Iris pigment epithelial cell (primary cell): Measurements from ENCODE around the gene DNAAF1.
A peak's percentile ranks its signal among the peaks of the same experiment; 100 is the strongest.

Experiments used
- DNase-seq: peaks from one replicate; pipeline ENCODE4 v3.0.0-alpha.2; 2011; ENCODE audit warnings: low read depth

The DNAAF1 gene

DNA sequence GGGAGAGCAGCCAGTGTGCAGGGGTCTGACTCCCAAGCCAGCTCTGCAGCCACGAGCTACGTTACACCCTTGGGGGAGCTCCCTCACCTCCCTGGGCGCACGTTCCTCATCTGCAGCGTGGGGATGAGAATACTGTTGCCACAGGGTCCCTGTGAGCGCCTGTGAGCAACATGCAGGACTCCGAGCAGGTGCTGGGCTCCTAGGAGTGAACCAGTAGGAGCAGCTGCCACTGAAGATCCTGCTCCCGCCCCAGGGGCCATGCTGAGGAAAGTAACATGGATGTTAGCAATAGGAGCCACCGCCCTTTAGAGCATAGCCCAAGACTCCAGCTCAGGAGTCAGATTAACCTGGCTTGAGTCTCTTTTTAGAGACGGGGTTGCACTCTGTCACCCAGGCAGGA is 15.9 kb downstream of the DNAAF1 start:
- DNase-seq: no peak

GRCh38 chr16:84161801-84162200 is 16.7 kb downstream of the DNAAF1 start:
- DNase-seq: no peak

DNA sequence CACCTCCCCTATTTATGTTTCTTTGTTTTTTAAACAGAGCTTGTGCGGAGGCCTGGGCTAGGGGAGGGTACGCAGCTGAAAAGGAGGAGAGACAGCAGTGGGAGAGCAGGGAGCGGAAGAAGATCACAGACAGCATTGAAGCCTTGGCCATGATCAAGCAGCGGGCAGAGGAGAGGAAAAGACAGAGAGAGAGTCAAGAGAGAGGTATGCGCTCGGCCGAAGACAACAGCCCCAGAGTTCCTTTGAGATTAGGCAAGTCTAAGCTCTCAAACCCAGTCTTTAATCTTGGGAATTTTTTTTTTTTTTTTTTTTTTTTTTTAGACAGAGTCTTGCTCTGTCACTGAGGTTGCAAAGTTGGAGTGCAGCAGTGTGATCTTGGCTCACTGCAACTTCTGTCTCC is 20.6 kb downstream of the DNAAF1 start:
- DNase-seq: no peak

GRCh38 chr16:84166796-84167695 is 21.9 kb downstream of the DNAAF1 start:
- DNase-seq: no peak

GRCh38 chr16:84169765-84170310 is 24.7 kb downstream of the DNAAF1 start:
- no peak for DNase-seq

- no peak for DNase-seq
Observed at GRCh38 chr16:84174396-84174795, 29.3 kb downstream of the DNAAF1 start.

DNA sequence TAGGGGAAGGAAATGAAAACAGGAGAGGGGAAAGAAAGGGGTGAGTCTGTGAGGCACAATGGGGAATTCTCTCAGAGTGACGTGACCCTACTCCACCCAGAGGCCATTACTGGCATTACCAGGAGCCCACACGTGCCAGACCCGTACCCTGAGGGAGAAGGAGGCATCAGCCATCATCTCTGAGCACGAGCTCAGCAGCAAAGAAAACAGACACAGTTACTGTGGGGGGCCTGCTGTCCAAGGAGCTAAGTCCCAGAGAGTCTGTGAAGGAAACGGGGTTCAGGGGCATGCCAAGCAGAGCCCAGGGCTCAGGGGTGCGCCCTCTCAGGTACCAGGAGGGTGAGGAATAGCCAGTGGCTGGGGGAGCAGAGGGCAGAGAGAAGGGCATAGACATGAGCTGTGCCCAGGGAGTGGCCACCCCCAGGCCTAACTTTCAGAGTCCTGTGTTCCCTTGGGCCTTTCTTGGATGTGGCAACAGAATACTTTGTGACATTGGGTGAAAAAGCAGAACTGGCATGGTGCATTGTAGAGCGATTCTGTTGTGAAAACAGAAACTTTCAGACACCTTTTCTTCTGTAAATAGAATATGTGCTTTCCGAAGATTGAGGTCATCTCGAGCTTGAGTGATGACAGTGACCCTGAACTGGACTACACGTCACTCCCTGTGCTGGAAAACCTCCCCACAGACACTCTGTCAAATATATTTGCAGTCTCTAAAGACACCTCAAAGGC is 30.4 kb downstream of the DNAAF1 start:
- DNase-seq: peak; percentile 30

GRCh38 chr16:84176192-84177053 is 31.3 kb downstream of the DNAAF1 start:
- no peak for DNase-seq

DNA sequence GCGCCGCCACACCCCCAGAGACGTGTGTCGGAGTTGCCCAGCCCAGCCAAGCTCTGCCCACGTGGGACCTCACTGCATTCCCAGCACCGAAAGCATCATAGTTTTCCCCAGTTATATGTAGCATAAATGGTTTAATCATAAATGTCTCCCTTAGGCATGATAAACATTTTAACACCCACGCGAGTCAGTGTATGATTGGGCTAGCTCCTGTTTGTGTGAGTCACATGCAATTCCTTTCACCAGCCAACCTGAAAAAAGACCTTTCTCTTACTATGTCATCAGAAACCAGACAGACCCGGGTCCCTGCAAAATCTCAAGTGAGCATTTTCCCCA is 32.6 kb downstream of the DNAAF1 start:
- peak; percentile 77 for DNase-seq

- DNase-seq: no peak
Observed at GRCh38 chr16:84178146-84178765, 33.1 kb downstream of the DNAAF1 start.

GRCh38 chr16:84178892-84179611 is 33.9 kb downstream of the DNAAF1 start:
- no peak for DNase-seq

GRCh38 chr16:84179612-84180320 is 34.7 kb downstream of the DNAAF1 start:
- DNase-seq: no peak

DNA sequence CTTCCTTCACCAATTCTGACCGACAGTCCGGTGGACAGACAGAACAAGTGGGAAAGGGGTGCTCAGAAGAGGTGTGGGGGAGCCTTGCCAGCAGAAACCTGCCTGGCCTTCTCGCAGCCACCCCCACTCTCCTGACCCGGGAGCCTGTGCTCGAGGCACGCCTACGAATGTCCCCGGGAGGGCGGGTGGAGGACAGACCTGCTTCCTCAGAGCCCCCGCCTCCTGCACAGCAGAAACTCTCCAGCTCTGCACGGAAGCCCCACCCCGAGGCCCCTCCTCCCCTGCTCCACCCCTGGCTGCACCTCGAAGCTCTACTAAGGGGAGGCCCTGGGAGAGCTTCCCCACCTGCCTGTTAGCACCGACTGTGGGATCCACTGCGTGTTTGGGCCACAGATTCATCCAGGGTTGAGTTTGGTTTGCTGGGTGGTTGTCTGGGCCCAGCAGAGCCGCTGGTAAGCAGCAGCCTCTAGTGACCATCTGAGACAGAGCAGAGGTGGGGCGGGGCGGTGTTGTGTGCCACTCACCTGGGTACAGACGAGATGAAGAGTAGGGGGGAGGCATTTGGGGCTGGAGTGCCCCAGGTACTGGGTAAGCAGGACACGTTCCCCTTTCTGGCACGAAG is 35.5 kb downstream of the DNAAF1 start:
- no peak for DNase-seq

DNA sequence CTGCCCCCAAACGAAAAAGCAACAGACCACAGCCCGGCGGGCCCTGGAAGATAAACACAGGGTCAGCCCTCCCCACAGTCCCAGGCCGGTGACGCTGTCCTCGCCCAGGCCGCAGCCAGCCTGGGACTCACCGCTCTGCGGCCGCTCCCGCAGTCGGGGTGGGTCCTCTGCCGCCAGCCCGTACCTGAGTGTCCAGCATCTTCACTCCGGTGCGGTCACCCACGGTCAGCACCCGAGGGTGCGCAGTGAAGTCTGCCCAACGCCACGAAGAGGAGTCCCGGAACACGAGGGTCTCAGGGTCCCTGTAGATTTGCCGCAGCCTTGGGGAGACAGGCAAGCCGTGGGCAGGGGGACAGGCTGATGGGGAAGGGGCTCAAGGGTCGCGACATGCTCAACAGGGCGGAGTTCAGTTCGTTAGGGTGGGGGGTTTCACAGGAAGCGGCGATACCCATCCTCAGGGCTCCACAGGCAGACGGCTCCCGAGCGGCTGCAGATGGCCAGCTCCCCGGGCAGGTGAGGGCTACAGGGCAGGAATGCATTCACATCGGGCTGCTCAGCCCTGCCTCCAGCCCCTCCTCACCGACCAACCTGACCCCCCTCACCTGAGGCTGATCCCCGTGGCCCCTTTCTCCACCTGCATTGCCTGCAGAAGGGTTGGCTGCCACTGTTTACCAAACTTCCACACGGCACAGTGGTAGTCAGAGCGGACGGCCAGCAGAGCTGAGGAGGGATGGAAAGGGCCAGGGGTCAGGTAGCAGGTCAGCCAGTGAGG is 36.2 kb downstream of the DNAAF1 start:
- DNase-seq: no peak

- DNase-seq: no peak
Observed at GRCh38 chr16:84182104-84182503, 37.0 kb downstream of the DNAAF1 start.

DNA sequence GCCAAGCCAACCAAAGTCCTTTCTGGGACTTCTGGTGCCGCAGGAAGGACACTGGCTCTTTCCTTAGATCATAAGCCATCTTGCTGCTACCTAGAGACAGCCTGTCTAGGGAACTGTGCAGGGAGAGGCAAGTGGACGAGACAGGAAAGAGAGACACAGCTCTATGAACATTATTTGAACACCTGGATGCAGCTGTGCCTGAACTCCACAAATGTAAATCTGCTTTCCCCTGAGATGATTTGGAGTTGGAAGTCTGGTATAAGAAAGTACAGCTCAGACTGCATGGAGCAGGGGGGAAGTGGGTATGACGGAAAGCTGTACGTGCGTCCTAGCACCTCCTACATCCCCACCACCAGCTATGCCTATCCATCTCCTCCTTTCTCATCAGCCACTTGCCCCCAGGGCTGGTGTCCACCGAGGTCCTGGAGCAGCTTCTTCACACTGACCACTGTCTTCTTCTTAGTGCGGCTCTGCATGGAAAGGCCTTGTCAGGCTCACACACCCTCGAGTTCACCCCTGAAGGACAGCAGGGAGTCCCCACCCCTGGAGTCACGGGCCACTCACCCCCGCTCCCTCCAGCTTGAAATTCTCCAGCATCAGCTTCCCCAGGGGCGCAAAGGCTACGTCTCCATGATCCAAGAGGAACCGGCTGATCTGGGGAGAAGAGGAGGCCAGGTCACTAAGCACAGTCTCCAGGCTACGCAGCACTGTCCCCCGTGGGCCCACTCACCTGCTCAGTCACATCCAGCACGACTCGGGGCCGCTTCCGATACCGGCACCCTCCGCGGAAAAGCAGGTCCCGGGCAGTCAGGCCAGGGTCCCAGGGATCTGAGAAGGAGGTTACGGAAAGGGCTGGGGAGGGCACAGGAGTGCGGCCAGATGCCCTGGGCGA is 37.8 kb downstream of the DNAAF1 start:
- DNase-seq: no peak

GRCh38 chr16:84183572-84183875 is 38.4 kb downstream of the DNAAF1 start:
- no peak for DNase-seq

DNA sequence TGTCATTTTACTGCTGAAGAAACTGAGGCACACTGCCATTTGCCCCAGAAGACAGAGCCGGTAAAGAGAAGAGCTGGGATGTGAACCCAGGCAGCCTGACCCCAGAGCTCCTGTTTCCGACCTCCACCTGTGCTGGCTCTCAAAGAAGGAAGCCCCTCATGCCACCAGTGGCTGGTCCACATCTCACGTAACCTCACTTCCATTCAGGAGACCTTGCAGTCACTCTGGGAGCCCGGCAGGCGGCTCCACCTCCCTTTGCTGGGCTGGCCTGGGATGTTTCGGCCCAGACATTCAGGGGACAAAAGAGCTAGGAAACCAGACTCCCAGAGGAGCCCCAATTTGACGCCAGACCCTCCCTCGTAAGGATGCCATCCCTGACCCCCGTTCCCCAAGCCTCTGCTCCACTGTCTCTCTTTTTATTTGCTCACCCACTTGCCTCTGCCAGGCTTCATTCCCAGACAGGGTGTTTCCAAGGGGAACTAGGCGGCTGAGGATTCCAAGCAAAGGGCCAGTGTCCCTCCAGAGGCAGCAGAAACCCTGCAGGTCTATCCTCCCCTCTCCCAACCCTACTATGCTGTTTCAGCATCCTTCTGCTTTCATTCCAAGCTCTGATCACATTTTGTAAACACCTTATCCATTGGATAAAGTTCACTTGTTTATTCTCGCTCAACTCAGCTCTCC is 38.9 kb downstream of the DNAAF1 start:
- no peak for DNase-seq
